ENCODE measurements around the gene RHOT1.

DNA sequence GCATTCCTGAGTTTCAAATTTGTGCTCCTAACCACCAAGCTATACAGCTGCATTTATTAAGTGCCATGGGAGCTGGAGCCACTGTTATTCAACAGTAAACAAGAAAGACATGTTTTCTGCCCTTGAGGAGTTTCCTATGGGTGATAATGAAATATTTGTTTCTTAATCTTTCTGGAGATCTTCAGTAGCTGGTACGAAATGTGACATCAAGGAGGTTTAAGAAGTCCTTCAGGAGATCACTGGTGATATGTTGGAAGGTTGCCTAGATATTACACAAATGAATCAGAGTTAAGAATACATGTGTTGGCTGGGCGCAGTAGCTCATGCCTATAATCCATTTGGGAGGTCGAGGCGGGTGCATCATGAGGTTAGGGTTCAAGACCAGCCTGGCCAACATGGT, 14.9 kb downstream of the RHOT1 start:
- TF ChIP-seq, protein P1, sequence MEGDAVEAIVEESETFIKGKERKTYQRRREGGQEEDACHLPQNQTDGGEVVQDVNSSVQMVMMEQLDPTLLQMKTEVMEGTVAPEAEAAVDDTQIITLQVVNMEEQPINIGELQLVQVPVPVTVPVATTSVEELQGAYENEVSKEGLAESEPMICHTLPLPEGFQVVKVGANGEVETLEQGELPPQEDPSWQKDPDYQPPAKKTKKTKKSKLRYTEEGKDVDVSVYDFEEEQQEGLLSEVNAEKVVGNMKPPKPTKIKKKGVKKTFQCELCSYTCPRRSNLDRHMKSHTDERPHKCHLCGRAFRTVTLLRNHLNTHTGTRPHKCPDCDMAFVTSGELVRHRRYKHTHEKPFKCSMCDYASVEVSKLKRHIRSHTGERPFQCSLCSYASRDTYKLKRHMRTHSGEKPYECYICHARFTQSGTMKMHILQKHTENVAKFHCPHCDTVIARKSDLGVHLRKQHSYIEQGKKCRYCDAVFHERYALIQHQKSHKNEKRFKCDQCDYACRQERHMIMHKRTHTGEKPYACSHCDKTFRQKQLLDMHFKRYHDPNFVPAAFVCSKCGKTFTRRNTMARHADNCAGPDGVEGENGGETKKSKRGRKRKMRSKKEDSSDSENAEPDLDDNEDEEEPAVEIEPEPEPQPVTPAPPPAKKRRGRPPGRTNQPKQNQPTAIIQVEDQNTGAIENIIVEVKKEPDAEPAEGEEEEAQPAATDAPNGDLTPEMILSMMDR (IDR thresholded peaks at IDR 0.05; ENCODE audit: insufficient read depth, low read length): no peak
- TF ChIP-seq SPI1 (IDR thresholded peaks at IDR 0.05; ENCODE audit: borderline replicate concordance, low read depth): no peak
- TF ChIP-seq, protein P2, sequence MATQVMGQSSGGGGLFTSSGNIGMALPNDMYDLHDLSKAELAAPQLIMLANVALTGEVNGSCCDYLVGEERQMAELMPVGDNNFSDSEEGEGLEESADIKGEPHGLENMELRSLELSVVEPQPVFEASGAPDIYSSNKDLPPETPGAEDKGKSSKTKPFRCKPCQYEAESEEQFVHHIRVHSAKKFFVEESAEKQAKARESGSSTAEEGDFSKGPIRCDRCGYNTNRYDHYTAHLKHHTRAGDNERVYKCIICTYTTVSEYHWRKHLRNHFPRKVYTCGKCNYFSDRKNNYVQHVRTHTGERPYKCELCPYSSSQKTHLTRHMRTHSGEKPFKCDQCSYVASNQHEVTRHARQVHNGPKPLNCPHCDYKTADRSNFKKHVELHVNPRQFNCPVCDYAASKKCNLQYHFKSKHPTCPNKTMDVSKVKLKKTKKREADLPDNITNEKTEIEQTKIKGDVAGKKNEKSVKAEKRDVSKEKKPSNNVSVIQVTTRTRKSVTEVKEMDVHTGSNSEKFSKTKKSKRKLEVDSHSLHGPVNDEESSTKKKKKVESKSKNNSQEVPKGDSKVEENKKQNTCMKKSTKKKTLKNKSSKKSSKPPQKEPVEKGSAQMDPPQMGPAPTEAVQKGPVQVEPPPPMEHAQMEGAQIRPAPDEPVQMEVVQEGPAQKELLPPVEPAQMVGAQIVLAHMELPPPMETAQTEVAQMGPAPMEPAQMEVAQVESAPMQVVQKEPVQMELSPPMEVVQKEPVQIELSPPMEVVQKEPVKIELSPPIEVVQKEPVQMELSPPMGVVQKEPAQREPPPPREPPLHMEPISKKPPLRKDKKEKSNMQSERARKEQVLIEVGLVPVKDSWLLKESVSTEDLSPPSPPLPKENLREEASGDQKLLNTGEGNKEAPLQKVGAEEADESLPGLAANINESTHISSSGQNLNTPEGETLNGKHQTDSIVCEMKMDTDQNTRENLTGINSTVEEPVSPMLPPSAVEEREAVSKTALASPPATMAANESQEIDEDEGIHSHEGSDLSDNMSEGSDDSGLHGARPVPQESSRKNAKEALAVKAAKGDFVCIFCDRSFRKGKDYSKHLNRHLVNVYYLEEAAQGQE (IDR thresholded peaks at IDR 0.05; ENCODE audit: insufficient replicate concordance, low read depth): no peak
- TF ChIP-seq POLR2AphosphoS5 (IDR thresholded peaks at IDR 0.05; ENCODE audit: low read depth): no peak
